ENCODE results near the gene SEMA3A.

- TF ChIP-seq CTCF (IDR thresholded peaks at IDR 0.05; ENCODE audit: low read depth, low read length): no peak
- no peak for TF ChIP-seq EZH2phosphoT487 (IDR thresholded peaks at IDR 0.05; ENCODE audit: low read depth)
Observed at GRCh38 chr7:84077336-84077735, 117.3 kb downstream of the SEMA3A start.

Data from OCI-LY3 (cell line).